Ovary (tissue), 9 donors: ENCODE results near the gene PCDH1. TPM values are rescaled to one million over a fixed set of nuclear protein-coding genes. Genes with fewer than 3 reads are reported as not detected.

Experiments
- DNase-seq, 5 donors: peaks; one replicate each; pipeline ENCODE4 v3.0.0-alpha.2; 2019 to 2020
- H3K27ac ChIP-seq, 2 donors: fragments of 200-600 bp; one replicate each; pipeline versions ENCODE4 v1.5.1 to v1.8.0; 2019 to 2022
- H3K27me3 ChIP-seq: fragments of 200-600 bp; one replicate; pipeline ENCODE4 v1.8.0; 2022
- H3K36me3 ChIP-seq: fragments of 200-600 bp; sonication (generic); one replicate; pipeline ENCODE4 v1.5.1; 2019
- H3K4me1 ChIP-seq: one replicate; pipeline ENCODE4 v1.8.1; 2013; ENCODE audit warnings: mild to moderate bottlenecking, moderate library complexity; ENCODE audit not compliant: insufficient read depth
- H3K4me3 ChIP-seq: fragments of 200-600 bp; sonication (generic); one replicate; pipeline ENCODE4 v1.5.1; 2017
- H3K9me3 ChIP-seq, 2 donors: fragments of 200-600 bp in 1 of 2; sonication (generic) in 1 of 2; one replicate each; pipeline versions ENCODE4 v1.5.1 to v1.8.1; 2013 to 2019; ENCODE audit warnings: mild to moderate bottlenecking in 1 of 2, moderate library complexity in 1 of 2
- EP300 ChIP-seq: sonication (generic); formaldehyde crosslinking; IDR thresholded peaks from one replicate; pipeline ENCODE4 v1.6.1; 2017; ENCODE audit warnings: antibody characterized with exemption
- POLR2A ChIP-seq: fragments of 450-650 bp; IDR thresholded peaks from one replicate; pipeline ENCODE4 v1.6.1; 2017; ENCODE audit warnings: antibody characterized with exemption, mild to moderate bottlenecking, moderate library complexity
- WGBS, 3 donors: extraction: QIAGEN DNeasy Blood & Tissue Kit in 1 of 3; methylation state at CpG; one replicate each; pipeline versions ENCODE4 v1.1.5 to v1.1.7; 2013 to 2017; 5-methylcytosine and 5-hydroxymethylcytosine counted together
- intact Hi-C, 4 donors: fragments of 100-400 bp; cut with DNase I; formaldehyde crosslinking; loops; one replicate each; pipeline versions ENCODE4 v1.11.0 to v1.15.1; 2022 to 2023
- polyA plus RNA-seq, 2 donors: library from polyadenylated mRNA; stranded (reverse); fragments of 200-250 nt in 1 of 2; fragments of 350-450 nt in 1 of 2; fragmentation: Illumina TruSeq in 1 of 2; extraction: RNeasy Lipid Tissue Mini Kit (QIAGEN cat#74804) in 1 of 2; gene quantifications; one replicate each; pipeline ENCODE4 v1.2.3, GENCODE V29; 2013 to 2014
- total RNA-seq, 7 donors: library from RNA; depleted of rRNA in 2 of 7; stranded (reverse); fragments of >200 nt in 2 of 7; fragmentation: NEBNext Ultra II Directional in 3 of 7; extraction: Animal tissue kit (Norgen Biotek cat#: 25700) in 3 of 7; gene quantifications; one replicate each; pipeline versions ENCODE4 v1.1.0 to v1.2.4, GENCODE V29; 2016 to 2023
- TF ChIP-seq, protein P1 (sequence below), 3 donors: fragments of 450-650 bp in 2 of 3; fragments of 200-600 bp in 1 of 3; IDR thresholded peaks; one replicate each; pipeline versions ENCODE4 v1.5.1 to v1.8.0; 2016 to 2022; ENCODE audit warnings: antibody characterized with exemption in 3 of 3, mild to moderate bottlenecking in 1 of 3
- donor health status: DM: no; HTN: no; CAD: no; lungs with moderate emphysema.
- donor health status: DM: no; HTN: no; CAD: no.
- donor health status: Bipolar disorder and iron deficiency.
- donor health status: DM: yes; HTN: yes; CAD: no.
- donor health status: DM: no; HTN: no; CAD: no.
- donor health status: DM: yes; HTN: yes; CAD: no.

Gene PCDH1
- total and polyA plus RNA-seq, 9 donors: 3.2 to 13.8 (median 7.0) TPM

DNA sequence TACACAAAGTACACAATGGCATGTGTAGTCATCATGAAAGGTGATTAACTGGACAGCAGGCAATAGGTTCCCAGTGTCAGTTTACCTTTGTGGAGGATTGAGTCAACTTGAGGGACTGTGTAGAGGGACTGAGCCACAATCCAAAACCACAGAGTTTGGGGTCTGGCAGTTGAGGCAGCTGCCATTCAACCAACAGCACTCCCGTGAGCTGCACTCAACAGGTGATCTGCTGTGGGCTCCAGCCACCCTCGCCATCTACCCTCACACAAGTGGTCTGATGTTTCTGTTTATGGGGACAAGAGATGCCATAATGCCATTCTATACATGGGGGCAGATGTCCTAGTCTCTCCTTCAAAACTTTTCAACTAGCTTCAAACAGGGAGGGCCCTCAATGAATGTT lies 42.6 kb upstream of the PCDH1 start:
- Histone ChIP-seq H3K27ac (no peak overlapping the region), H3K4me1 (peaks cover 7% of the 10 kb centered on the region), H3K9me3 (no peaks in the 10 kb centered on the region), H3K27me3 (no peaks in the 10 kb centered on the region), H3K4me3 (no peak overlapping the region), H3K36me3 (no peaks in the 10 kb centered on the region)
- 67 to 85% (median 78%) methylated on average over 2 of the region's 2 CpGs for WGBS, 3 donors
- intact Hi-C loops: no loop called here
- DNase-seq: no peak
- no peak for TF ChIP-seq EP300
- TF ChIP-seq, protein P1, sequence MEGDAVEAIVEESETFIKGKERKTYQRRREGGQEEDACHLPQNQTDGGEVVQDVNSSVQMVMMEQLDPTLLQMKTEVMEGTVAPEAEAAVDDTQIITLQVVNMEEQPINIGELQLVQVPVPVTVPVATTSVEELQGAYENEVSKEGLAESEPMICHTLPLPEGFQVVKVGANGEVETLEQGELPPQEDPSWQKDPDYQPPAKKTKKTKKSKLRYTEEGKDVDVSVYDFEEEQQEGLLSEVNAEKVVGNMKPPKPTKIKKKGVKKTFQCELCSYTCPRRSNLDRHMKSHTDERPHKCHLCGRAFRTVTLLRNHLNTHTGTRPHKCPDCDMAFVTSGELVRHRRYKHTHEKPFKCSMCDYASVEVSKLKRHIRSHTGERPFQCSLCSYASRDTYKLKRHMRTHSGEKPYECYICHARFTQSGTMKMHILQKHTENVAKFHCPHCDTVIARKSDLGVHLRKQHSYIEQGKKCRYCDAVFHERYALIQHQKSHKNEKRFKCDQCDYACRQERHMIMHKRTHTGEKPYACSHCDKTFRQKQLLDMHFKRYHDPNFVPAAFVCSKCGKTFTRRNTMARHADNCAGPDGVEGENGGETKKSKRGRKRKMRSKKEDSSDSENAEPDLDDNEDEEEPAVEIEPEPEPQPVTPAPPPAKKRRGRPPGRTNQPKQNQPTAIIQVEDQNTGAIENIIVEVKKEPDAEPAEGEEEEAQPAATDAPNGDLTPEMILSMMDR (IDR thresholded peaks at IDR 0.05): no peak
- TF ChIP-seq POLR2A: no peak

DNA sequence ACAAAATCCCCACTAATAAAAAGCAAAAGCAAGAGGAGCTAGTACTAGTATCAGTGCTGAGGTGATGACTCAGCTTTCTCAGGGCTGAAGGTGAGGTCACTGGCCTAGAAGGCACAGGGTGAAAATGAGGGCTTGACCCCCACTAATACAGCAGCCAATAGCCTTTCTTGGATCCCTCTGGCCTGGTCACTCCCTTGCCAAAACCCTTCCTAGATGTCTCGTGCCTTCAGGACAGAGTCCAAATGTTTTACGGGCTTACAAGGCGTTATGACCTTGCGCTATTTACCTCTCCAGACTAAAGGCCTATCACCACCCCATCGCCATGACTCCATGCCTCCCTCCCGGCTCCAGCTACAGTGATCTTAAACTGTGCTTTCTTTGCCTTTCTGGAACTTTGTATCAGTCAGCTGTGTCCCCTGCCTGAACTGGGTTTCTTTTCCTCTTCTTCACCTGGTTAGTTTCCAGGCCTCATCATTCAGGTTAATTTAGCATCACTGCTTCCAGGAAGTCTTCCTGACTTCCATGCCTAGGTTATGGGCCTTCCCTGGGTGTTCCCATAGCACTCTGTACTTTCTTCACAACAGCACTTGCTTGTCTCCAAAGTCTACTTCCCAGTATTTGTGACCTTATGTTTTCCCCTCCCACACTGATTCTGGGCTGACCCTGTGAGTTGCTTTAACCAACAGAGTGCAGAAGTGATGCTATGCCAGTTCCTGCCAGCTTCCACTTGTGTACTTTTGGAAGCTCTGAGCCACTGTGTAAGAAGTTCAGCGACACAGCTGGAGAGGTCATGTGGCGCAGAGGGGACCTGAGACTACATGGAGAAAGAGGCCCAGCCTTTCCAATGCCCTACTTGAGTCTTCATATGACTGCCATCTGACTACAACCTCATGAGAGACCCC lies 41.3 kb upstream of the PCDH1 start:
- Histone ChIP-seq H3K4me3 (no peak overlapping the region), H3K9me3 (no peaks in the 10 kb centered on the region), H3K27ac (no peak overlapping the region), H3K36me3 (no peaks in the 10 kb centered on the region), H3K4me1 (peaks cover 6% of the 10 kb centered on the region), H3K27me3 (no peaks in the 10 kb centered on the region)
- no peak for TF ChIP-seq EP300
- TF ChIP-seq POLR2A: no peak
- TF ChIP-seq, protein P1 (IDR thresholded peaks at IDR 0.05): no peak
- WGBS, 3 donors: 78 to 84% (median 79%) methylated on average over 8 of the region's 8 CpGs
- intact Hi-C loops: no loop called here
- no peak for DNase-seq

DNA sequence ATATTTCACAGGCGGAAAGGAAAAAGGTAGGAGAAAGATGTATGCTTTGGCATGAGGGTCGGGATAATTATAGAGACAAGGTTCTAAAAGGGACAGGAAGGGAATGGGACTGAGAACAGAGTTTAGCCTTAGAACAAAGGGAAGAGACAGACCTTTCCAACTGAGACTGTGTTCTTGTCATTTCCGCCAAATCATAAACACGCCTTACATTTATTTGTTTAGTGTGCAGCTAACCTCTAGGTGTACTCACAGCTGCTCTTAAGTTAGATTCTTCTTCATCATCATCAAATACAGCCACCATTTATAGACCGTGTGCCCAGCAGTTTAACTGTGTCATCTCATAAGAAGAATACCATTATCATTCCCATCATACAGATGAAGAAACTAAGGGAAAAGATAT lies 39.5 kb upstream of the PCDH1 start:
- WGBS, 3 donors: 76 to 86% (median 82%) methylated on average over 5 of the region's 5 CpGs

DNA sequence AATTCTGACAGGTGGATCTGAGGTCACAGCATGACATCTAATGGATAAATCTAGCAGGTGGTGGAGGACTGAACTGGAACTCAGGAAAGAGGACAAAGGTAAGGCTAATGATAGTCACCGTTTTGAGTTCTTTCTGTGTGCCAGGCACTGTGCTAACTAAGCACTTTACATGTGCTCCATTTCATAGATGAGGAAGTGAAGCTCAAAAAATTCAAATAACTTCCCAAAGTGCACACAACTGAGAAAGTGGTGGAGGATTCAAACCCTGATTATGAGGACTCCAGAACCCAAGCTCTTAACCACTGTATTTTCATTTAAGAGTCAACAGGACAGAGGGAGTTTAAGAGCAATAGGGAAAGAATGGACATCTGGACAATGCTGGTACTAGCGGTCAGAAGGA lies 38.3 kb upstream of the PCDH1 start:
- Histone ChIP-seq H3K36me3 (no peaks in the 10 kb centered on the region), H3K9me3 (no peaks in the 10 kb centered on the region), H3K4me1 (peaks cover 2% of the 10 kb centered on the region), H3K27me3 (no peaks in the 10 kb centered on the region), H3K27ac (no peak overlapping the region), H3K4me3 (no peak overlapping the region)
- WGBS, 3 donors: 59 to 81% (median 67%) methylated on average over 2 of the region's 2 CpGs
- TF ChIP-seq EP300 (no peak), POLR2A (no peak)
- TF ChIP-seq, protein P1 (IDR thresholded peaks at IDR 0.05): no peak
- intact Hi-C loops: no loop called here
- DNase-seq: no peak

More for the DNA sequence above, 39.5 kb upstream of the PCDH1 start:
- DNase-seq: no peak
- intact Hi-C loops: no loop called here
- TF ChIP-seq, protein P1 (IDR thresholded peaks at IDR 0.05): no peak
- TF ChIP-seq EP300 (no peak), POLR2A (no peak)
- Histone ChIP-seq H3K4me3 (no peak overlapping the region), H3K27ac (no peak overlapping the region), H3K4me1 (peaks cover 3% of the 10 kb centered on the region), H3K9me3 (no peaks in the 10 kb centered on the region), H3K36me3 (no peaks in the 10 kb centered on the region), H3K27me3 (no peaks in the 10 kb centered on the region)
